Mammary epithelial cell (primary cell): ENCODE results near the gene UBE2I.

ENCODE experiments used
- CTCF ChIP-seq, 2 donors: IDR thresholded peaks in 1 of 2; conservative IDR thresholded peaks in 1 of 2; 2 replicates each; pipeline ENCODE4 v1.5.1; 2011 to 2012; ENCODE audit warnings: inconsistent platforms in 2 of 2, low read length in 2 of 2, mild to moderate bottlenecking in 2 of 2, control low read depth in 1 of 2, low read depth in 1 of 2; ENCODE audit not compliant: insufficient read depth in 1 of 2; ENCODE audit errors: extremely low read depth in 1 of 2
- EZH2 ChIP-seq: IDR thresholded peaks from 2 replicates; pipeline ENCODE4 v1.6.1; 2012; ENCODE audit warnings: low read length, inconsistent platforms, borderline replicate concordance

- TF ChIP-seq CTCF (conservative IDR thresholded peaks at IDR 0.05 in 1 of 2, IDR thresholded peaks at IDR 0.05 in 1 of 2; ENCODE audit: extremely low read depth in 1 of 2, insufficient read depth in 1 of 2, low read depth in 1 of 2, low read length in 2 of 2) (no peak), EZH2 (no peak)
Measured at GRCh38 chr16:1348926-1349325, 39.5 kb downstream of the UBE2I start.
